ENCODE measurements around the gene VPS72.

Gene VPS72

DNA sequence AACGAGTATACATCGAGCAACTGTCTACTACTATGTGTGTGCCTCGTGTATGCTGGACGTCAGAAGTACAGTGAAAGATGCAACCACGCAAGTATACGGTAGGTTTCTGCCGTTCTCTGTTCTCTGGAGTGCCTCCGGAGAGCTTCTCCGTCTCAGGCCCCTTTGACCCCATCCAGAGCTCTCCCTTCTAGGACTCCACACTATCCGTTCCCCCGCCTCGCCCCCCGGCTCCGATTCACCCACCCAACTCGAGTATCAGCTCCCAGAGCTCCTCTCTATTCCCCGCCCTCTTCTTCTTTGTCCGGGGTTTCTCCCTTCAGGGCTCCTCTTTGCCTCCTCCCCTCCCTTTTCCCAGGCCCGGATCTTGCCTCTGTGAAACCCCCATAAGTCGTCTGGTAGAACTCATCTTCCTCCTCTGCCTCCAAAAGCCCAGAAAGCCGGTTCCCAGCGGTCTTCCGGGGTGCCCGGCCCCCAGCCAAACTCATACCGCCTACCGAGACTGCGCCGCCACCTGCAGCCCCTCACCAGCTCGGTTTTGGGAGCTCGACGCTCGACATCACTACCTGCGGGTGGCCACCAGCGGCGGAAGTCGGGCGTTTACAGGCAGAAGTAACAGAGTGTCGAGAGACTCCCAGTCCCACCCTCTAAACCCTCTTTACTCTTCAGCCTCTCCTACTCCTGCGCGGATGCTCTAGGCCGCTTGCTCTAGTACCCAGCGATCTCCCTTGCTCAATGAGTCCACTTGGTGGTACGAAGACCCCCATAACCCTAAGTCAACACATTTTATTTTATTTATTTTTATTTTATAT is at the start of gene VPS72 (continued):
- TF ChIP-seq ZNF248 (tag by site-specific recombination; IDR thresholded peaks at IDR 0.05) (no peak), ZNF169 (tag by site-specific recombination; IDR thresholded peaks at IDR 0.05) (no peak), PBX3 (CRISPR knock-in tag; IDR thresholded peaks at IDR 0.05) (no peak), ZNF670 (tag by site-specific recombination; IDR thresholded peaks at IDR 0.05; ENCODE audit: low read depth) (no peak), IKZF3 (tag by site-specific recombination; IDR thresholded peaks at IDR 0.05) (no peak; the same call in 1 of the 2 replicates), MZF1 (tag by site-specific recombination; IDR thresholded peaks at IDR 0.05; ENCODE audit: borderline replicate concordance) (no peak), ZNF362 (tag by site-specific recombination; IDR thresholded peaks at IDR 0.05) (no peak), ZNF529 (tag by site-specific recombination; IDR thresholded peaks at IDR 0.05; ENCODE audit: insufficient replicate concordance) (no peak), ZNF146 (tag by site-specific recombination; IDR thresholded peaks at IDR 0.05) (no peak), ZNF677 (tag by site-specific recombination; IDR thresholded peaks at IDR 0.05) (no peak), ZNF544 (tag by site-specific recombination; IDR thresholded peaks at IDR 0.05) (no peak), ZNF785 (tag by site-specific recombination; IDR thresholded peaks at IDR 0.05) (no peak), SP2 (tag by site-specific recombination; IDR thresholded peaks at IDR 0.05) (peak; percentile 70), ZNF140 (tag by site-specific recombination; IDR thresholded peaks at IDR 0.05) (no peak), ZNF416 (tag by site-specific recombination; IDR thresholded peaks at IDR 0.05) (no peak), ZNF302 (tag by site-specific recombination; IDR thresholded peaks at IDR 0.05; ENCODE audit: low read depth) (no peak), GLIS2 (tag by site-specific recombination; IDR thresholded peaks at IDR 0.05) (peak; percentile 98), ZNF174 (tag by site-specific recombination; IDR thresholded peaks at IDR 0.05) (no peak), ZNF704 (tag by site-specific recombination; IDR thresholded peaks at IDR 0.05) (no peak), ZNF571 (tag by site-specific recombination; IDR thresholded peaks at IDR 0.05) (no peak), MYNN (tag by site-specific recombination; IDR thresholded peaks at IDR 0.05; ENCODE audit: borderline replicate concordance) (no peak), ZNF132 (tag by site-specific recombination; IDR thresholded peaks at IDR 0.05; ENCODE audit: borderline replicate concordance) (no peak), ZNF658 (tag by site-specific recombination; IDR thresholded peaks at IDR 0.05) (no peak)
- TF ChIP-seq, protein P1, sequence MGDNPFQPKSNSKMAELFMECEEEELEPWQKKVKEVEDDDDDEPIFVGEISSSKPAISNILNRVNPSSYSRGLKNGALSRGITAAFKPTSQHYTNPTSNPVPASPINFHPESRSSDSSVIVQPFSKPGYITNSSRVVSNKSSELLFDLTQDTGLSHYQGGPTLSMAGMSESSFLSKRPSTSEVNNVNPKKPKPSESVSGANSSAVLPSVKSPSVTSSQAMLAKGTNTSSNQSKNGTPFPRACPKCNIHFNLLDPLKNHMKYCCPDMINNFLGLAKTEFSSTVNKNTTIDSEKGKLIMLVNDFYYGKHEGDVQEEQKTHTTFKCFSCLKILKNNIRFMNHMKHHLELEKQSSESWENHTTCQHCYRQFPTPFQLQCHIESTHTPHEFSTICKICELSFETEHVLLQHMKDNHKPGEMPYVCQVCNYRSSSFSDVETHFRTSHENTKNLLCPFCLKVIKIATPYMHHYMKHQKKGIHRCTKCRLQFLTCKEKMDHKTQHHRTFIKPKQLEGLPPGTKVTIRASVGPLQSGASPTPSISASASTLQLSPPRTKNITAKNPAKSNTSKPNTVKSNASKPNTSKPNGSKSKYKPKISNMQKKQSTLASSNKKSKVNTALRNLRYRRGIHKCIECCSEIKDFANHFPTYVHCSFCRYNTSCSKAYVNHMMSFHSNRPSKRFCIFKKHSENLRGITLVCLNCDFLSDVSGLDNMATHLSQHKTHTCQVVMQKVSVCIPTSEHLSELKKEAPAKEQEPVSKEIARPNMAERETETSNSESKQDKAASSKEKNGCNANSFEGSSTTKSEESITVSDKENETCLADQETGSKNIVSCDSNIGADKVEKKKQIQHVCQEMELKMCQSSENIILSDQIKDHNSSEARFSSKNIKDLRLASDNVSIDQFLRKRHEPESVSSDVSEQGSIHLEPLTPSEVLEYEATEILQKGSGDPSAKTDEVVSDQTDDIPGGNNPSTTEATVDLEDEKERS (tag by site-specific recombination; IDR thresholded peaks at IDR 0.05): no peak
- TF ChIP-seq, protein P2, sequence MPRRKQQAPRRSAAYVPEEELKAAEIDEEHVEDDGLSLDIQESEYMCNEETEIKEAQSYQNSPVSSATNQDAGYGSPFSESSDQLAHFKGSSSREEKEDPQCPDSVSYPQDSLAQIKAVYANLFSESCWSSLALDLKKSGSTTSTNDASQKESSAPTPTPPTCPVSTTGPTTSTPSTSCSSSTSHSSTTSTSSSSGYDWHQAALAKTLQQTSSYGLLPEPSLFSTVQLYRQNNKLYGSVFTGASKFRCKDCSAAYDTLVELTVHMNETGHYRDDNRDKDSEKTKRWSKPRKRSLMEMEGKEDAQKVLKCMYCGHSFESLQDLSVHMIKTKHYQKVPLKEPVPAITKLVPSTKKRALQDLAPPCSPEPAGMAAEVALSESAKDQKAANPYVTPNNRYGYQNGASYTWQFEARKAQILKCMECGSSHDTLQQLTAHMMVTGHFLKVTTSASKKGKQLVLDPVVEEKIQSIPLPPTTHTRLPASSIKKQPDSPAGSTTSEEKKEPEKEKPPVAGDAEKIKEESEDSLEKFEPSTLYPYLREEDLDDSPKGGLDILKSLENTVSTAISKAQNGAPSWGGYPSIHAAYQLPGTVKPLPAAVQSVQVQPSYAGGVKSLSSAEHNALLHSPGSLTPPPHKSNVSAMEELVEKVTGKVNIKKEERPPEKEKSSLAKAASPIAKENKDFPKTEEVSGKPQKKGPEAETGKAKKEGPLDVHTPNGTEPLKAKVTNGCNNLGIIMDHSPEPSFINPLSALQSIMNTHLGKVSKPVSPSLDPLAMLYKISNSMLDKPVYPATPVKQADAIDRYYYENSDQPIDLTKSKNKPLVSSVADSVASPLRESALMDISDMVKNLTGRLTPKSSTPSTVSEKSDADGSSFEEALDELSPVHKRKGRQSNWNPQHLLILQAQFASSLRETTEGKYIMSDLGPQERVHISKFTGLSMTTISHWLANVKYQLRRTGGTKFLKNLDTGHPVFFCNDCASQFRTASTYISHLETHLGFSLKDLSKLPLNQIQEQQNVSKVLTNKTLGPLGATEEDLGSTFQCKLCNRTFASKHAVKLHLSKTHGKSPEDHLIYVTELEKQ (tag by site-specific recombination; IDR thresholded peaks at IDR 0.05; ENCODE audit: borderline replicate concordance): no peak
